Caco-2 (cell line): Measurements from ENCODE around the gene PAX7. TPM values are rescaled to one million over a fixed set of nuclear protein-coding genes. Genes with fewer than 3 reads are reported as not detected.

Experiments used
- BruUV-seq: library from RNA; stranded (reverse); fragments of 400-500 nt; replicated peaks from 2 replicates; lab custom pipeline; 2021; lab: Mats Ljungman, UMichigan
- CTCF ChIA-PET: fragments of 300-600 bp; sonication (Branson Sonifier 250); formaldehyde crosslinking; loops from one replicate; lab custom pipeline; 2022; ENCODE audit warnings: antibody characterized with exemption; lab: Charles Lee
- POLR2A ChIA-PET: fragments of 300-600 bp; sonication (Branson Sonifier 250); formaldehyde crosslinking; loops from one replicate; lab custom pipeline; 2022; ENCODE audit warnings: antibody characterized with exemption; lab: Charles Lee
- DNase-seq, 2 experiments: peaks; one replicate each; pipeline versions ENCODE4 v3.0.0 to v3.0.0-alpha.2; 2020 to 2022
- H3K27me3 ChIP-seq: replicated peaks from 2 replicates; pipeline ENCODE4 v1.6.0; 2011; ENCODE audit warnings: low read length; ENCODE audit not compliant: control insufficient read depth, insufficient read depth
- H3K36me3 ChIP-seq: 2 replicates; pipeline ENCODE4 v1.5.1; 2011; ENCODE audit warnings: low read length; ENCODE audit not compliant: control insufficient read depth, insufficient read depth
- H3K4me1 ChIP-seq: fragments of 250-450 bp; sonication (Bioruptor Pico); 2 replicates; pipeline ENCODE4 v1.5.1; 2020; ENCODE audit warnings: mild to moderate bottlenecking
- H3K4me3 ChIP-seq: 2 replicates; pipeline ENCODE4 v1.5.1; 2011; ENCODE audit warnings: low read depth, mild to moderate bottlenecking, control low read depth, low read length
- H3K9me3 ChIP-seq: fragments of 250-450 bp; sonication (Bioruptor Pico); 2 replicates; pipeline ENCODE4 v1.5.1; 2020; ENCODE audit warnings: mild to moderate bottlenecking, moderate library complexity
- H3K27ac Mint-ChIP-seq: one replicate; pipeline ENCODE4 v1.8.0; 2022; ENCODE audit warnings: mixed read lengths; ENCODE audit not compliant: unreplicated experiment
- H3K27me3 Mint-ChIP-seq: one replicate; pipeline ENCODE4 v1.8.0; 2022; ENCODE audit warnings: mixed read lengths; ENCODE audit not compliant: insufficient read depth, unreplicated experiment
- H3K36me3 Mint-ChIP-seq: one replicate; pipeline ENCODE4 v1.8.0; 2022; ENCODE audit warnings: mild to moderate bottlenecking, mixed read lengths; ENCODE audit not compliant: insufficient read depth, unreplicated experiment
- H3K4me1 Mint-ChIP-seq: one replicate; pipeline ENCODE4 v1.8.0; 2022; ENCODE audit warnings: low read depth, mixed read lengths; ENCODE audit not compliant: unreplicated experiment
- H3K4me3 Mint-ChIP-seq: one replicate; pipeline ENCODE4 v1.8.0; 2022; ENCODE audit warnings: mild to moderate bottlenecking, moderate library complexity, mixed read lengths; ENCODE audit not compliant: unreplicated experiment
- H3K9me3 Mint-ChIP-seq: one replicate; pipeline ENCODE4 v1.8.0; 2022; ENCODE audit warnings: mixed read lengths; ENCODE audit not compliant: unreplicated experiment
- CTCF ChIP-seq, 2 experiments: fragments of 200-600 bp in 1 of 2; IDR thresholded peaks; 1 replicate in 1 of 2; 2 replicates in 1 of 2; pipeline versions ENCODE4 v1.5.1 to v1.8.0; 2011 to 2022; ENCODE audit warnings: antibody characterized with exemption in 1 of 2, control low read depth in 1 of 2, inconsistent platforms in 1 of 2, low read depth in 1 of 2, low read length in 1 of 2, mild to moderate bottlenecking in 1 of 2, moderate library complexity in 1 of 2; ENCODE audit not compliant: insufficient read depth in 1 of 2, severe bottlenecking in 1 of 2, unreplicated experiment in 1 of 2
- intact Hi-C: fragments of 100-400 bp; cut with micrococcal nuclease; formaldehyde crosslinking; loops from one replicate; pipeline ENCODE4 v1.10.0; 2022; ENCODE audit not compliant: unreplicated experiment
- total RNA-seq: library from RNA; stranded (reverse); gene quantifications from 2 replicates; pipeline ENCODE4 v1.2.3, GENCODE V29; 2022

The PAX7 gene
- total RNA-seq, 1 experiment from 2014 or later = 0.18 TPM

DNA sequence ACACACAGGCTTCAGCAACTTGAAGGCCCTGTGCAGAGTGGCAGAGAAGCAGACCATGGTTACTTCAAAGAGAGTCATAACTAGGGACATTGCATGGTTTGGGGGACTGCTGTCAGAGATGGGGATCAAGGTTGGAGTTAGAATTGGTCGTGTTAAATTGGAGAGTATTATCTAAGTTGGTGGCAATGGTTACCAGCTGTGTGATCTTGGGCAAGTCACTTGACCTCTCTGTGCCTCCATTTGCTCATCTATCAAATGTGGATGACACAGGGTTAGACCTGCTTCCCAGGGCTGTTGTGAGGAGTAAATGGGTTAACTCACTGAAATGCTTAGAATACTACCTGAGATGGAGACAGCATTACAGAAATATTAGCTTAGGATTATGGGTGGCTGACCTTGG is 91.1 kb downstream of the PAX7 start:
- no peaks in the 10 kb centered on the region for H3K27me3 ChIP-seq
- Mint-ChIP-seq H3K4me1 (peaks cover 7% of the 10 kb centered on the region), H3K36me3 (no peaks in the 10 kb centered on the region), H3K4me3 (no peak overlapping the region), H3K27ac (no peak overlapping the region), H3K27me3 (peaks cover 37% of the 10 kb centered on the region), H3K9me3 (no peaks in the 10 kb centered on the region)
- H3K9me3 ChIP-seq = no peaks in the 10 kb centered on the region
- POLR2A ChIA-PET = no interaction called here
- CTCF ChIA-PET = no interaction called here
- no peak overlapping the region for H3K4me3 ChIP-seq
- DNase-seq = no peak
- H3K36me3 ChIP-seq = no peaks in the 10 kb centered on the region
- BruUV-seq = no TSS peak
- intact Hi-C loops = no loop called here
- H3K4me1 ChIP-seq = no peaks in the 10 kb centered on the region
- TF ChIP-seq CTCF (IDR thresholded peaks at IDR 0.05; ENCODE audit: insufficient read depth in 1 of 2, low read depth in 1 of 2, low read length in 1 of 2, severe bottlenecking in 1 of 2, unreplicated experiment in 1 of 2) = no peak

DNA sequence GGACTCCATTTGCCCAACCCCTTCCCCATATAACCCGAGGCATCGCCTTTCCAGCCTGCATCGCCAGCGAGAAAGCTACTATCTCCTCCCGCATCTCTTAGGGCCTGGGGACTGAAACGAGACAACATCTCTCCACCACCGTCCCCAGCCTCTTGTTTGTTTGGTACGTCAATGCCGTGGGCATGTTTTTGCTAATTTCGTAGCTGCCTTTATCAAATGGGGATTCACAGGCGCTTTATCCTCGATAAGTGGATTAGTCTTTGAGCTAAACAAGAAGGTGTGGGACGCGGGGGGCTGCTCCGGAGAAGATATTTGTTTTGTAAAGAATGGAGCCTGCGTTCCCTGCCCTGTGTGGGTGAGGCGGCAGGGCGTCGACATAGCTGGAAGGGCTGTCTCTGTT is 91.6 kb downstream of the PAX7 start:
- H3K27ac Mint-ChIP-seq = no peak overlapping the region
- POLR2A ChIA-PET = no interaction called here

DNA sequence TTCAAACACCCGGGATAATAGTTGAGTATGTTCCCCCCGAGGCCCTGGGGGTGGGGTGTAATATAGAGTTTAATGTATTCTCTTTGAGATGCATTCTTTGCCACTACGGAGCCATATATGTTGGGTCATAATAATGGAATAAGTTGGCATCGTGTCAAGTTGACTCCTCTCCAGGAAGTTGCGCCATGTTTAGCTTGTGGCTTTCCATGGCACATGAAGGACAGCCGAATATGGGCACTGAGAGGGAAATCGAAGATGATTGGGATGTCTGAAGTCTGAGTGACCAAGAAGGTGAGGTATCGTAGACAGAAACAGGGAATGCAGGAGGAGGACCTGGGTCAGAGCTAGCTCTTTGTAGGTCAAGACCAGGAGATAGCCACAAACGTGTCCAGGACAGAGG is 92.6 kb downstream of the PAX7 start:
- intact Hi-C loops = no loop called here
- peaks cover 40% of the 10 kb centered on the region for H3K27me3 Mint-ChIP-seq
- no peak overlapping the region for H3K27ac Mint-ChIP-seq
- ChIA-PET CTCF (no interaction called here), POLR2A (no interaction called here)
- no TSS peak for BruUV-seq
- H3K27me3 ChIP-seq = no peaks in the 10 kb centered on the region
- no peaks in the 10 kb centered on the region for H3K9me3 Mint-ChIP-seq
- peaks cover 7% of the 10 kb centered on the region for H3K4me1 Mint-ChIP-seq
- H3K9me3 ChIP-seq = no peaks in the 10 kb centered on the region
- H3K4me3 Mint-ChIP-seq = no peak overlapping the region
- no peaks in the 10 kb centered on the region for H3K36me3 Mint-ChIP-seq
- no peak for DNase-seq
- H3K36me3 ChIP-seq = no peaks in the 10 kb centered on the region
- H3K4me1 ChIP-seq = no peaks in the 10 kb centered on the region
- TF ChIP-seq CTCF (IDR thresholded peaks at IDR 0.05; ENCODE audit: insufficient read depth in 1 of 2, low read depth in 1 of 2, low read length in 1 of 2, severe bottlenecking in 1 of 2, unreplicated experiment in 1 of 2) = no peak
- no peak overlapping the region for H3K4me3 ChIP-seq

More for the DNA sequence above, 91.6 kb downstream of the PAX7 start:
- Histone ChIP-seq H3K4me1 (no peaks in the 10 kb centered on the region), H3K9me3 (no peaks in the 10 kb centered on the region), H3K4me3 (no peak overlapping the region), H3K36me3 (no peaks in the 10 kb centered on the region), H3K27me3 (no peaks in the 10 kb centered on the region)
- TF ChIP-seq CTCF (IDR thresholded peaks at IDR 0.05; ENCODE audit: insufficient read depth in 1 of 2, low read depth in 1 of 2, low read length in 1 of 2, severe bottlenecking in 1 of 2, unreplicated experiment in 1 of 2) = no peak
- intact Hi-C loops = no loop called here
- Mint-ChIP-seq H3K27me3 (peaks cover 41% of the 10 kb centered on the region), H3K36me3 (no peaks in the 10 kb centered on the region), H3K9me3 (no peaks in the 10 kb centered on the region), H3K4me1 (peaks cover 7% of the 10 kb centered on the region), H3K4me3 (no peak overlapping the region)
- DNase-seq = no peak
- CTCF ChIA-PET = no interaction called here
- no TSS peak for BruUV-seq
